NCI-H146 (cell line): ENCODE data around the gene FBN2.
"Not testable (repeated sequence)": the region's sequence is repeated elsewhere in the genome, so short reads cannot be mapped to it uniquely, and the experiment has no call there.

ENCODE experiments used
- DNase-seq: peaks from one replicate; lab custom pipeline; 2025; lab: John Stamatoyannopoulos, UW

The FBN2 gene

DNA sequence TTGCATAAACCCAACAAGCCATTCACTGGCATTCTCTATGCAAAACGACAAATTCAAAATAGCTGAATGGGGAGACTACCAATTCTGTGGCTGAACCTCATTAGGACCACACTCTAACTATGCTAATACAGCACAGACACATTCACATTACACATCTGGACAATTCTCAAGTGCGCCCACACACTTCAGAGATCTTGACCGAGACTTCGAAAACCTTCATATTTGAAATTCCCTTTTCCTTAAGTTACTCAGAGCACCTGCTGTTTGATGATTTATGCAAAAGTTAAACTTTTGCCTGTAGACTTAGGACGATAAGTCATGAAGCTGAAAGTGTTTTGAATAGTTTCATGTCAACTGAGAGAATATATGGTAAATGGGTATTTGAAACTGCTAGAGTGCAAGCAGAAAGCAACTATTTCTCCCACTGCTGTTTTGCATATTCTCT, 111.9 kb downstream of the FBN2 start:
- DNase-seq, result no peak

DNA sequence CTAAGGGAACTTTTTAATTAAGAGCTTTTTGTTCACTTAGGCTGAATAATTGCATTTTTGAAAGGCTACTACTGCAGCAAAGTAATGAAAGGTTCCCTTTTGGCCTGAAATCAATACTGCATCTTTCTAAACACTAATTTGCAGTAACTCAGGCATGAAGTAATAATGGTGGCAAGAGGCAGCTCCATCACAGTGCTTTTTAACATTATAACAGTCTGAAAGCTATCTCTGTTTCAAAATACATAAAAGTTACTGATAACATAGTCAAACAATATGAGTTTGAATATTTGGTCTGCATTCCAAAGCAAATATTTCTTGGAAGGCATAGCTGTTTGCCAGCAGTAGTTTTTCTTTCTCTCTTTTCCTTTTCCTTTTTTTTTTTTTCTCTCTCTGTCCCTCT, 113.4 kb downstream of the FBN2 start:
- DNase-seq, result peak; percentile 73

DNA sequence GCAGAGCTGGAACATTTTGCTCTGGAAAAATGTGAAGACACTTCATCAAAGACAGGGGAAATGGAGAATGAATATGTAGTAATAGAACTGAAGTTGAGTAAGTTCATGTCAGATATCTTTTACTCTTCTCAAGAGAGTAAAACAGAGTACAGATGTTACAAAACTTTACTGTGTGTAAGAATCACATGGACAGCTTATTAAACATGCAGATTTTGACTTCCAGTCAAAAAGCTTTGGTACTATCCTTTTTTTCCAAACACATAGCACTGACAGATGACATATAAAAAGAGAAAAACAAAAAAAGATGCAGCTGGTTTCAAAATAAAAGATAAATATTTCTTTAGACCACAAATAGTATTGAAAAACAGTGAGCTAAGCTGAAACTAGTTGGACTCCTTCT, 115.4 kb downstream of the FBN2 start:
- DNase-seq, result no peak

DNA sequence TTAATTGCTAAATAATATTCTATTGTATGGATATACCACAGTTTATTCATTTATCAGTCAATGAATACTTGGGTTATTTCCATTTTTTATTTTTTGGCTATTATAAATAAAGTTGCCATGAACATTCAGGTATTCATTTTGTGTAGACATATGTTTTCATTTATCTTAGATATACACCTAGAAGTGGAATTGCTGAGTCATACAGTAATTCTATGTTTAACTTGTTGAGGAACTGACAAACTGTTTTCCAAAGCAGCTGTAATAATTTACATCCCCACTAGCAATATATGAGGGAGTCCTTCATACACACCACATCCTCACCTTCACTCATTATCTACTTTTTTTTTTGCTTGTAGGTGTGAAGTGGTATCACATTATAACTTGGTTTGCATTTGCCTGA, 123.6 kb downstream of the FBN2 start:
- no peak for DNase-seq

DNA sequence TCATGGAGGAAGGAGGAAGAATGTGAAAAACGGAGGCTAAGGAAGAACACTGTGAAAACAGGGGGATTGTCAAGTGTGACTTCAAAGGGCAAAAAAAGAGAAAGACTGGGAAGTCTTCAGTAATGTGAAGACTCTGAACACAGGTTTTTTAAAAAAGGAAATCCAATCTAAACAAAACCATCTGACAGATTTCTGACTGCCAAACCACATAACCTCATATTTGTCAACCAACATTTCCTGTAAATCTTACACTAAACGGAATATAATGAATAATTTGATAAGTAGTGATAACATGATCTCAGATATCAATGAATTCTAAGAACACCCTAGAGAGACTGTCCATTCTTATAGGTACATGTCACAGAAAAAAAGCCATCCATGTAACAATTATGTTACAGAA, 124.7 kb downstream of the FBN2 start:
- DNase-seq, result no peak

DNA sequence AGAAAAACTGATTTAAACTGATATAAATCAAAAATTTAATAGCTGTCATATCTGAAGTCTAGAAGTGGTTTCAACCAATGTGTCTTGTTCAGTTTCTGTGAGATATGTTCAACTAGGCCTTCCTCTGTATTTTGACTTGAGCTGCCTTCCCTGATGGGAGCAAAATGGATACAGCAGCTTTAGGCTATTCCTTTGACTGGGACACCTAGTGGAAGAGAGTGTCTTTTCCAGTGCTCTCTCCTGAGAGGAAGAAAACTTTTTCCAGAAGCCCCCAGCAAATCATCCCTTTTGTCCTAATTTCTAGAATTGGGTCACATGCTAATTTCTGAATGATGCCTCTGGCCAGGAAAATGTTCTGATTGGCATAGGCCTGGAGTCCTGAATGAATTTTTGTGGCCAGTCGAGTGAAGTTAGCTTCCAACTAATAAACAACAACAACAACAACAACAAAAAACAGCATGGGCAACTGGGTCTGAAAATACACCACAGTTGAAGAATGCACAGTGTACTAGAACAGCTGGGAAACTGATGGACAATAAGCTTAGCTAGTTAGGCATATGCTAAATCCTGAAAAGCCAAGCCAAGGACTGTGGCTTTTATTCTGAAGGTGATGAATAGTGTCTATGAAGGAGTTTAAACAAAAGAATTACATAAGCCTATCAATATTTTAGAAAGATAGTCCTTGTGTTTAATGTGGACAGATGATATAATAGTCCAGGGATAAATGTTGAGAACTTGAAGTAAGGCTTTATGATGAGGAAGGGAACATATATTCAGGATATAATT, 125.7 kb downstream of the FBN2 start:
- no peak for DNase-seq

DNA sequence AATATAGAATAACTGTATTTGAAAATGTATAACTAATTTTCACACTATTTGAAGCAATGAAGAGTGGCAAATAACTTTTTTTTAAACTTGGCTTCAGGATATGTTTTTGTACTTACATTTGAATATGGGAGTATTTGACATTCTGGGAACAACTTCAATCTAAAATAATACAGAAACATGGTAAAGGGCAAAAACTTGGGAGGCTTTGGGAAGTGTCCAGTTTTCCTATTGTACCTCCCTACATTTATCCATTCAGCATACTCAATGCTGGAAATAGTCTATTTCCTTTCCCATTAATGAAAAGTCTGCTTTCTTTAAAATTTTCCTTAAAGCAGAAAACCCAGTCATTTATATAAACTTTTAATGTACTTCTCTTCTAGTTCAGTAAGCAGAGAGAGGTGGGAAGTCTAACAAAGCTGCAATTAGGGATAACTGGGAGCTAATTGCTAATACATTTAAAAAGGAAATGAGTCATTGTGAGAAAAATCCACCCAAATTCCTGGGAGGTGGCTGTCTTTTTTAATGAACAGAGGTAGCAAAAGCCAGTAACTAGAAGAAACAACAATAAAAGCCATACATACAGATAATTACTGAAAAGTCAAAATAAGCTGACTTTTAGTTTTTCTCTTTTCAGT, 128.8 kb downstream of the FBN2 start:
- DNase-seq, result no peak

DNA sequence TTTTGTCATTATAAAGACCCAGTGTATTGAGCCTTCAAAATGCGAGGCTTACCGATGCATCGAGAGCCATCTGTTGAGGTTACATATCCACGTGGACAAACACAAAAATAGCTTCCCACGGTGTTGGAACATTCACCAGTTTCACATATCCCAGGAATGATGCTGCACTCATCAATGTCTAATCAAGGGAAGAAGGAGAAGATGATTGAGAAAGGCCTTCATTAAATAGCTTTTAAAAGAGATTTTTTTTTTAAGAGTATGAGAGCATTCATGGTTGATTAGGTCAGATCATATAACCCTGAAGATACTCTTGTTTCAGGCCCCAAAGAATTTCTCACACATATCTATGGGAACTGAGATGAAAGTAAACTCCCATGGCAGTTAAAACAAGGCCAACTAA, 129.4 kb downstream of the FBN2 start:
- no peak for DNase-seq

DNA sequence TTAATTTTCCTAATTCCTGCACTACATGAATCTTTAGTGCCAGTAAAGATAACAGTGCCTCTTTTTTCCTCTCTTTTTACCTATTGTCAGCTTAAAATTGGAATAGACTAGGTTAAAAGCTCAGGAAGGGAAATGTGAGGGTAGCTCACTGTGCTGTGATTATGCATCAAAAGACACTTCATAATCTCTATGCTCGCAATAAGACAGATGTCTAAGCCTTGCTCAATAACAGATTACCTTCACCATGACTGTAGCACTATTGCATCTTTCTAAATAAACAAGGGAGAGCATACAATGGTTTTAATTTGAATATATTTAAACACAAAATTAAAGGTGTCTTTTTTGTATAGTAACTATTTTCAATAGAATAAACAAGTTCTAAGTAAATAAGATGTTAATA, 130.1 kb downstream of the FBN2 start:
- no peak for DNase-seq

DNA sequence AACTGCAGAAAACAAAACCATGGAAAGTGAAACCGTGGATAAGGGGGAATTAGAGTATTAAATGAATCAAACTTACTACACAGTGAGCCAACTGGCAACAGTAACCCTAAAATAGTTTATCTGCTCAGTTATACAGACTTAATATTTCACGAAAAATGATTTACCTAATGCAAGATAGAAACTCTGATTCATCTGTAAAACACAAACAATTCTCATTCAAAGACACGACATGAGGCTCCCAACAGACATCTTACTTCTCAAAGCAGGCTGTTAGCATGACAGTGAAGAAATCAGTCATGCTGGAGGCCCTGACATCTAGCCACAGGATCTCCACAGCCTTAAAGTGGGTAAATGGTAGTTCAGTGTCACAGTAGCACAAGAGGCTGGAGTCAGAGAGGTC, 131.2 kb downstream of the FBN2 start:
- DNase-seq, result no peak

DNA sequence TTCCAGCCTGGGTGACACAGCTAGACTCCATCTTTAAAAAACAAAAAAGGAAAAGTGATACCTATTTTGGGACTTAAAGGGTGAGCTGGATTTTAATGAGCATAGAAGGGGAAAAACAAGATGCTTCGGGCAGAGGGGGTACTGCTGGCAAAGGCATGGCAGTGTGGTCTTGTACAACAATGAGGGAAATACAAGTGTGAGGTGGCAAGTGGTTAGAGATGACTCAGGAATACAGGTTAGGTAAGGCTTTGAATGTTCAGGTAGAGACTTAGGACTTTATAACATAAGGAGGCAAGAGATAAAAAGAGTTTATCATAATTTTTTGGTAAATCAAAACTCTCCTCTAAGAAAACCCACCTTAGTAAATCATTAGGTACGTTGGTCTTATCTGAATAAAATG, 132.9 kb downstream of the FBN2 start:
- DNase-seq, result no peak

DNA sequence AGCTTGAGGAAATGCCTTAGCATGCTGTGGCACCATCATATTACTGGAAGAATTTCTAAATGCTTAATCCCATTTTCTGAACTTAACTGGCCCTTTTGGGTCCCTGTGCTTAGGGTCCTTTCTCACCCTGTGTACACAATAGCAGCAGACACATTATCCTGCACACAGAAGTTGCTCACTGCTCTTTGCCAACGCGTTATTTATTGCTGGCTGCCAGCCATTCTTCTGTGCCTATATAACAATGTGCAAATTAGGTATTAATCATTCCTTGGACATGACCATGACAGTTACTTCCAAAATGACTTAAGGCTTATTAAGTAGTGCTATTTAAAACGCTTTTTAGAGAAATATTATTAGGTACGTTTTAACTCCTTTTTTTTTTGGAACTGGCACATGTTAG, 134.7 kb downstream of the FBN2 start:
- peak; percentile 10 for DNase-seq

DNA sequence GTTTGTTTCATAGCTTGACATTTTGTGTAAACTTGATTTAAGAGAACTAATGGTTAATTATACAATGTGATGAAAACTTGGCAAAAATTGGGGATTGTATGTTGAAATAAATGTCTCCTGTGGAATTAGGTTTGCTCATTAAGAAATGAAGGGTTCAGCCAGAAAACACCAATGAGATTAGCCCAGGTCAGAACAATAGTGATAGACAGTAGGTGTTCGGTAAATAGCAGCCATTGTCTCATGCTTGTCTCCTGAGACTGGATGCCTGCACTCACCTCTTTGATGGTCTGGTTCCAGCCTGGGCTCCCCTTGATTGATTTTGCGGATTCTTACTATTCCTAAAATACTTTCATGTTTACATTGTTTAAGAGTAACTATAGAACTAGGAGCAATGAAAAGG, 135.5 kb downstream of the FBN2 start:
- peak; percentile 5 for DNase-seq

DNA sequence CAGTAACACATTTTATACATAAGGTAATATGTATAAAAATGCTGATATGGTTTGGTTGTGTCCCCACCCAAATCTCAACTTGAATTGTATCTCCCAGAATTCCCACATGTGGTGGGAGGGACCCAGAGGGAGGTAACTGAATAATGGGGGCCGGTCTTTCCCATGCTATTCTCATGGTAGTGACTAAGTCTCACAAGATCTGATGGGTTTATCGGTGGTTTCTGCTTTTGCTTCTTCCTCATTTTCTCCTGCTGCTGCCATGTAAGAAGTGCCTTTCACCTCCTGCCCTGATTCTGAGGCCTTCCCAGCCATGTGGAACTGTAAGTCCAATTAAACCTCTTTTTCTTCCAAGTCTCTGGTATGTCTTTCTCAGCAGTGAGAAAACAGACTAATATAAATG, 137.3 kb downstream of the FBN2 start:
- not testable (repeated sequence) for DNase-seq

DNA sequence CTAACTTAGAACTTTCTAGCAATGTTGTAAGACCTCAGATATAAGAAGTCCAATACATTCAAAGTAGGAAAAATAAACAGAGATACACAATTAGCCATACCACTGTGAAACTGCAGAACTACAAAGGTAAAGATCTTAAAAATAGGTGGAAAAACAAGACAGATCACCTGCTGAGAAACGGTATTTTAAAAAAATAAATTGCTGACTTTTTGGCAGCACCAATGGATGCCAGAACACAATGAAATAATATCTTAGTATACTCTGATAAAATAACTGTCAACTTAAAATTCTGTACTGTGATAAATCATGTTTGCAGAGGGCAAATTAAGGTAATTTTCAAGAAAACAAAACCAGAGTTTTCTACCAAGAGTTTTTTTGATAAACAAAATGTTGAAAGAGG, 138.9 kb downstream of the FBN2 start:
- no peak for DNase-seq

DNA sequence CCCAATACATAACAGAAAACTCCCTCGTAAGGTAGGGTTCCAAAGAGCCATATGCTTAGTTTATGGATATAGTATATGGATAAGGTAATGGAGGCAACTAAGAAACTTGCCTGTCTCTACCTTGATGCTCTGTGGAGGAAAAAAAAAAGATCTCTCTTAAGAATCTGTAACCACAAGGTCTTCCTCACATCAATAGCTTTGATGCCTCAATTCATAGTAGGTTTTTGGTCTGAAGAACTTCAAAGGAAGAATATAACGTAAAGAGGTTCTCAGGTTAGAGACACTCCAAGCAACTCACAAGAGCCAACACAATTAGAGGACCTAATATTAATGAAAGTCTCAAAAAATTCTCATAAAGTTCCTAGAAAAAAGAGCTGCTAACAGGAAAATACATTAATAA, 140.2 kb downstream of the FBN2 start:
- no peak for DNase-seq

DNA sequence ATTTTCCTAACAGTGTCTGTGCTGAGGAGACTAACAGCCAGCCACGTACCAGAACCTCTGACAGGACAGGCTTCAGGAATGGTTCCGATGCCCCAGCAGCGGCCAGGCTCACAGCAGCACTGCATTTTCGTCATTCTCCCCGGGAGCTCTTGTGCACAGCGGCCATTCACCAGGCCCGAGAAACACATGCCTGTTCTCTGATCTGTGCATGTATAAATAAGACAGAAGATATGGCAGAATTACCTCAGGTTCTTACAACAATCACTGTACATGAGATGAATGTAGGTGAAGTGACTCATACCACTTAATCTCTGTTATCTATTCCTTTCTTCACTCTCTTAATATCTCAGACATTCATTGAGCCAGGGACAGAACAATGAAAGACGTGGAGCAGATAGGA, 143.0 kb downstream of the FBN2 start:
- DNase-seq, result no peak

DNA sequence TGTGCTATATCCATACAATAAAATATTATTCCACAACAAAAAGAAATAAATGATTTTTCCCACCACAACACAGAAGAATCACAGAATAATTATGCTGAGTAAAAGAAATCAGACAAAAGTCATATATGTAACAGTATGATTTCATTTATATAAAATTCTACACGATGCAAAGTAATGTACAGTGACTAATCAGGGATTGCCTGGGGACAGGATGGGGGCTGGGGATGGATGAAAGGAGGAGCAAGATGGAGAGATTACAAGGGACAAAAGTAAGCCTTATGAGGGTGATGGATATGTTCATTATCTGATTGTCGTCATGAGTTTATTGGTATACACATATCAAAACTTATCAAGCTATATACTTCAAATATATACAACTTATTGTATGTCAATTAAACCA, 154.0 kb downstream of the FBN2 start:
- DNase-seq, result no peak

DNA sequence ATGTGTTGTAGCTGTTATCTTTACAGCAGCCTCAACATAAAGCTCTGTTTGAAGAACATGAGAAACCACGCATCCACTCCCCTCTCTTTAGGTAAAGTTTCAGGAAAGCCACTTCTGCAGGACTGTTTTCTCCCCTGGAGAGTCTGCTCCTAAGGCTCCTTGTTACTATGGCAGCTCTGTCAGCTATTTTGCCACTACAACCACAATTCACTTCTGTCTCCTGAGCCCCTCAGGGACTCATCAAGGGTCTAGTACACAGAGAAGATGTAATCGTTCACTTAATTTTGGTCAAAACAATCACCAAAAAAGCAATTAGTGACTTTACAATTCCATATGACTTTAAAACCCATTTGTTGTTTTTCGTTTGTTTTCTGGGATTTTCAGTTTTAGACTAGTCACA, 157.7 kb downstream of the FBN2 start:
- no peak for DNase-seq

DNA sequence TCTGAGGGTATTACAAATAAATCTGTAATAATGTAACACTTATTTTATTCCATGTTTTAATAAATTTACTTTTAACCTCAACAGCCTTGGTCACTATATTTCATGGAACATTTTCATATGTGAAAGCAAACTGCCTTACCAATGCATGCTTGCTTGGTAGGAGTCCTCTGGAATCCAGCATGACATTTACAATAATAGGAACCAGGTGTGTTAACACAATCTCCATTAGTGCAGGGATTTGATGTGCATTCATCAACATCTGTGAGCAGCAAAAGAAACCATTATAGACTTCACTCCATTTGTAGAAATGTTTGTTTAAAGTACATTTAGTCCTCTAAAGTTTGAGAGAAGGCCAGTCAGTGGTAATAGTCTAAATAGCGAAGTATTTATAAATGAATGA, 159.4 kb downstream of the FBN2 start:
- no peak for DNase-seq

DNA sequence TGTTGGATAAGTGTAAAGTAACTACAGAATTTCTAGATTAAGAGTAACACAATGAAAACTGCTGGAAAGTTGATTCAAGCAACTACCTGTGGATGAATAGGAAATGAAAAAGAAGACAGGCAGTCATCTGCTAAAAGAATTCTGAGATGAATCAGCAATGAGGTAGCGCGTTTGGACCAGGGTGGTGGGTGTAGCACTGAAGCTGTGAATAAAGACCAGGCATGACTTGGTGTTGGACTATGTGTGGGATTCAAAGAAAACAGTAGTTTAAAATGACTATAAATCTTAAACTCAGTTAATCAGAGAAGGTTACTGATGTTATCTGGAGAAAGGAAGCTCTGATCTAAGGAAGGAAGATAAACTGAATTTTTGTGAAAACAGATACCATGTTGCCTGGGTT, 159.8 kb downstream of the FBN2 start:
- no peak for DNase-seq

DNA sequence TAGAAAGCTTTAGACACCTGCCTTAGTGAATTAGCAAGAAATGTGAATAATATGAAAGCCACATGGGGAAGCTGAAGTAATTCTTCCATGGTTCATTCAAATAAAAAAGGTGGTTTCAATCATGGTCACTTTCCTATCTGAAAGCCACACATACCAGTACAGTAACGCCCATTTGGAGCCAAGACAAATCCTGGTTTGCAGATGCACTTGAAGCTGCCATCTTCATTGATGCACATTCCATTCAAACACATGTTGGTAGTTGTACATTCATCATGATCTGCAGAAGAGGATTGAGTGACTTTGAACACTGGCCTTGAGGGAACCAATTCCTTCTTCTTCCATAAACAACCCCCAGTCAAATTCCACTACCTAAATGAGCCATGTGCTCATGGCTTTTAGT, 161.5 kb downstream of the FBN2 start:
- no peak for DNase-seq

DNA sequence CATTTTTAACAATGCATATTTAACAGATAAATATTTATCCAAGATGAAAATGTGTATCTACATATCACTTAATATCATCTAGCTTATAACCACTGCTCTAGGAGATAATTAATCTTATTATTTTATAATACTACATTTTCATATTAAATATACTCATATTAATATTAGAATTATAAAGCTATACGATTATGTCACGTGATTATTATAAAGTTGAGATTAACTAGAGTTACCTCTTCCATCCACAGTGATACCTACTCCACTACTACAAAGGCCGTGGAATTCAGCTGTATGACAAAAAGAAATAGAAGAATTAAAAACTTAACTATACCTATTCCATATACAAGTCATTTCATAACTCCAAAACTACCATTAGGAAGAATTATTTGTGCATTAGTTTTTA, 171.9 kb downstream of the FBN2 start:
- no peak for DNase-seq

DNA sequence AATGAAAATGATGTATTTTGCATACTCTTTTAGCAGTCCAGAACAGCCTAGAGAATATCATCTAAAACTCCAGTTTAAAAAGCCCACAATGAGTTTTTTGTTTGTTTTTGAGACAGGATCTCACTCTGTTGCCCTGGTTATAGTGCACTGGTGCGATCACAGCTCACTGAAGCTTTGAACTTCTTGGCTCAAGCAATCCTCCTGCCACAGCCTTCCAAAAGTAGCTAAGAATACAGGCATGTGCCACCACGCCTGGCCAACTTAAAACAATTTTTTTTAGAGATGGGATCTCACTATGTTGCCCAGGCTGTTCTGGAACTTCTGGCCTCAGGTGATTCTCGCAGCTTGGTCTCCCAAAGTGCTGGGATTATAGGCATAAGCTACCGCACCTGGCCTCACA, 175.7 kb downstream of the FBN2 start:
- peak; percentile 13 for DNase-seq
